ENCODE measurements around the gene CAPN12.

The CAPN12 gene

GRCh38 chr19:38739440-38740256, 4.6 kb downstream of the CAPN12 start:
- DNase-seq (peak; percentile 40), ATAC-seq (no peak)

DNA sequence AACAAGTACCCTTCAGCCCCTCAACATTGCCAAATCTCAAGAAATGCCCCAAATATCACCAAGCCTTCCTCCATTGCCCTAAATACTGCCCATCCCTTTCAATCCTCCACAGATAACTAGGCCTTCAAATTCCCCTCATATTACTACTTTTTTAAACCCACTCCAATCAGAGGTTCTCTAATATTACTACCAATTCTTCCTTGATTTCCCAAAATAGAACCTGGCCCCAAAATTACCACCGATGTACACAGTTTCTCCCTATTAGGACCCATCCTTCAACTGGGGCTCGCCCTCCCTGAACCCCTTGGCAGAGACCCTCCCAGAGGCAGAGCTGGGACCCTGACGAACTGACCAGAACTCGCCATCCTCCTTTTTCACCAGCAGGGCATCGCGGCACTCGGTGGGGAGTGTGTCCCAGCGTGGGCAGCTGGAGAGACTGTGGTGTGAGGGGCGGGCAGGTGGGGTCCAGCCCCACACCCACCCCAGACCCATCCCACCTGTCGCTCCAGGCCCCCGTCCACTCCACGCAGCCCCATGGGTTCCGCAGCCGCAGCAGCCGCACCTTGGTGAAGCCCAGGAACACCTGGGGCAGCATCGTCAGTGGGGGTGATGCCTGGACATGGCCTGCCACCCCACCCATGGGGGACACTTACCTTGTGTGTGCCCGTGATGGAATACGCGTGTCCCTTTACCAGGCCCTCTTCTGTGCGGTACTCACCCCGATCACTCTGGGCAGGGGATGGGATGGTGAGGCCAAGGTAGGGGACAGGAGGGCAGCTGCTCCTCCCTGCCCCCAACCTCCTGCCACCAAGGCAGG, 6.1 kb downstream of the CAPN12 start:
- DNase-seq (no peak), ATAC-seq (no peak)

GRCh38 chr19:38737281-38737865, 6.9 kb downstream of the CAPN12 start:
- DNase-seq, result no peak
- ATAC-seq, result no peak

GRCh38 chr19:38736413-38737280, 7.6 kb downstream of the CAPN12 start:
- DNase-seq (peak; percentile 82), ATAC-seq (no peak)

DNA sequence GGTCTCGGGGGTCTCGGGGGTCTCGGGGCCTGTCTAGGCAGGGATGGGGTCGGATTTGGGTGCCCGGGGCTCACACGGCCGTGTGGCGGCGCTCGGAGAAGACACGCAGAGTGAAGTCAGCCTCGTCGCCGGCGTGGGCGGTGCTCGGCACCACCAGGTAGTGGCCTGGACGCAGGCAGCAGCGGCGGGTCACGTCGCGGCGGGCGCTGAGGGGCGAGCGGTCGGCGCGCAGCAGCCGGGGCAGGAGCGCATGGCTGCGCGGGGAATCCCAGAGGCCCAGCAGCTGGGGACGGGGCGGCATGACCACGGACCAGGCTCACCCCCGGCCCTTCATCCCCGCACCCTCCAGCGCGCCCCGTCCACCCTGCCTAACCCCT, 8.2 kb downstream of the CAPN12 start:
- ATAC-seq, result no peak

GRCh38 chr19:38735257-38735686, 9.0 kb downstream of the CAPN12 start:
- no peak for ATAC-seq
- DNase-seq, result peak; percentile 34

More for the DNA sequence above, 8.2 kb downstream of the CAPN12 start:
- peak; percentile 68 for DNase-seq

DNA sequence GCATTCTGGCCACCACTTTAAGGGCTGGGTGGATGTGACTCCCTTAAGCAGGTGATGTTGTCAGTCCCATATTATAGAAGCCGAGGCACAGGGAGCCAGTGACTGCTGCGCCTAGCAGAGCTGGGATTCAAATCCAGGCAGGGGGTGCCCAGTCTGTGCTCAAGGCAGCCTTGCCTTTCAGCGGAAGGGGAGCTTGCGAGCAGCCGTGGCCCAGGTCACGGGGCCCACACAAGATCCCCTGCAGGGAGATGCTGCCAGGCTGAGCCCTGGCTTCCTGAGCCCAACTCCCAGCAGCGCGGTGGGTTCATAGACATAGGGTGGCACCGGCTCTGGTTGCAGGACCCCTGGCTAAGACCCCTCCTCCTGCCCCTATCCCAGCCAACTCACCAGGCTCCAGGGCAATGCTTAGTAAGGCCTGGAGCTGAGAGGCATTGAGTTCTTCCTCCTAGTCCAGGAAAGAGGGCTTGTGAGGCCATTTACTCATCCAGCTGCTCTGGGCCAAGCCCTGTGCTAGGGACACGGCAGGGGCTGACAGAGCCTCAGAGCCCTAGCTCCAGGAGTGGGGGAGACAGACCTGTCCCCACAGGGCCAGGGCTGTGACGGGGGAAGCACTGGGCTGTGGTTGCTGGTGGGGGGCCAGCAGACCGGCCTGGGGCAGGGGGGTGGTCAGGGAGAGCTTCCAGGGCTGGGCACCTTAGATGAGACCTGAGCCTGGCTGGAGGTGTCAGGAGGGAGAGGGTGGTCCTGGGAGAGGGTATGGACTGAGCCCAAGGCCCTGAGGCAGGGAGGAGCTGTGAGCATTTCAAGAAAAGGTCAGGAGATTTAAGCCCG, 9.6 kb downstream of the CAPN12 start:
- peak; percentile 15 for ATAC-seq
- peak; percentile 42 for DNase-seq

DNA sequence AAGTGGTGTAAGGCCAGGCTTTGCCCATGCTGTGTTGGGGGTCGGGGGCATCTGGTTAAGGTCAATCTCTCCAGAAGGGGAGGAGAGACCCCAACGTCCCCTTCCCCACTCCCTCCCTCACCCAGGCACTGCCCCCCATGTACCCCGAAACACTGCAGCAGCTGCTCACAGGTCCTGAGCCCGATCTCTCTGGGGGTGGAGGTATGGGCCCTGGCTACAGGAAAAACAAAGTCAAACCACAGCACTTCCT, 10.2 kb downstream of the CAPN12 start:
- no peak for DNase-seq
- ATAC-seq, result no peak

GRCh38 chr19:38733493-38734175, 10.6 kb downstream of the CAPN12 start:
- ATAC-seq (no peak), DNase-seq (no peak)

DNA sequence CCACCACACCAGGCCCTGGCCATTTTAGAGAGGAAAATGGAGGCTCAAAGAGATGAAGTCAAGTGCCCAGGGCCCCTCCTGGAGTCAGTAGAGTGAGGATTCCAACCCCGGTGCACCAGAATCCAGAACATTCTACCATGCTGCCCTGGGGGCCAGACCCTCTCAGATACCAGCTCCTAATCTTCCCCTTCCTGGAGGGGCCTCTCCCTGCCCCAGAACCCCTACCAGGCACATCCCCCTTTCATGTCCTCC, 11.1 kb downstream of the CAPN12 start:
- DNase-seq (no peak), ATAC-seq (no peak)

- ATAC-seq (no peak), DNase-seq (no peak)
Measured at GRCh38 chr19:38731654-38732301, 12.5 kb downstream of the CAPN12 start.

DNA sequence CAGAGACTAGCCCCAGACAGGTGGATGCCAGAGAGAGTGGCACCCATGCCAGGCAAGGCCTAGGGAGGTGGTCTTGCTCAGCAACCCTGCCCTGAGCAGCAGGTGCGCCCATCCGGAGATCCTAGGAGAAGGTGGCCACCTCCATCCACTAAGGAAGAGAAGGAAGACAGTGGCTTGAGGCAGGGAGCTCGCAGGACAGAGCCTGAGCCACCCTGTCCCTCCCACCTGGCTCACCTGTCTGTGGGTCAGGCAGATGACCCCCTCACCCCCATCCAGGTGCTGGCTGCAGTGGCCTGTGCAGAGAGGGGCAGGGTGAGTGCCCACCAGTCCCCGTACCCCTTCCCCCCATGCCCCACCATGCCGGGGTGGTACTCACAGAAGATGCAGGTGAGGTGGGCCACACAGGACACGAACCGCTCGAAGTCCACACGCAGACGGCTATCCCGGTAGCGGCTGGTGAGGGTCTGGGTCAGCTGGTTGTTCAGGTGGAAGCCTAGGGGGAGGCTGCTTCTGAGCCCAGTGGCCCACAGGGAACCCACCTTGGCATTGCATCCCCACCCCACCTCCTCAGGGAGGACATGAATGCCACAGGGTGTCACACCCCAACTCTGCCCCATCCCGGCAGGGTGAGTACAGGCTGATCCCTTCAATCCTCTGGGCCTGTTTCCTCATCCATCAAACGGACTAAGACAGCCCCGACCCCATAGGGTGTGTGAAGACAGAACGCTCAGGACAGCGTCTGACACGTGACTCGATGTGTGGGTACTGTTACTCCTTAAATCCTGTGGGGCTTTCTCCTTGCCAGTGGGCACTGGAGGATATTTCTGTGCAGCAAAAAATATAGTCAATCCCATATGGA, 13.3 kb downstream of the CAPN12 start:
- ATAC-seq, result no peak

DNA sequence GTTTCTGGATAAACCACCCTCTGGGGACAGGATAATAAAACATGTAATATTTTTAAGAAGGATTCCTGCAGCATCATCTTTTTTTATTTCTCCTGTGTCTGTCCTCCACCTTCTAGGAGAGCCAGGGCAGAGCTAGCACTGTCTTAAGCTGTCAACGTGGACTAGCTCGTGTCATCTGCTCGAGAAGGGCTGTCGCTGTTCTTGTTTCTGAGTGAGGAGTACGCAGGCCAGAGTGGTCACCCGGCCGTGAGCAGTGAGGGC, 13.9 kb downstream of the CAPN12 start:
- DNase-seq, result no peak
- no peak for ATAC-seq

More for the DNA sequence above, 13.3 kb downstream of the CAPN12 start:
- no peak for DNase-seq

GRCh38 chr19:38729653-38730469, 14.4 kb downstream of the CAPN12 start:
- DNase-seq (peak; percentile 90), ATAC-seq (peak; percentile 68)

DNA sequence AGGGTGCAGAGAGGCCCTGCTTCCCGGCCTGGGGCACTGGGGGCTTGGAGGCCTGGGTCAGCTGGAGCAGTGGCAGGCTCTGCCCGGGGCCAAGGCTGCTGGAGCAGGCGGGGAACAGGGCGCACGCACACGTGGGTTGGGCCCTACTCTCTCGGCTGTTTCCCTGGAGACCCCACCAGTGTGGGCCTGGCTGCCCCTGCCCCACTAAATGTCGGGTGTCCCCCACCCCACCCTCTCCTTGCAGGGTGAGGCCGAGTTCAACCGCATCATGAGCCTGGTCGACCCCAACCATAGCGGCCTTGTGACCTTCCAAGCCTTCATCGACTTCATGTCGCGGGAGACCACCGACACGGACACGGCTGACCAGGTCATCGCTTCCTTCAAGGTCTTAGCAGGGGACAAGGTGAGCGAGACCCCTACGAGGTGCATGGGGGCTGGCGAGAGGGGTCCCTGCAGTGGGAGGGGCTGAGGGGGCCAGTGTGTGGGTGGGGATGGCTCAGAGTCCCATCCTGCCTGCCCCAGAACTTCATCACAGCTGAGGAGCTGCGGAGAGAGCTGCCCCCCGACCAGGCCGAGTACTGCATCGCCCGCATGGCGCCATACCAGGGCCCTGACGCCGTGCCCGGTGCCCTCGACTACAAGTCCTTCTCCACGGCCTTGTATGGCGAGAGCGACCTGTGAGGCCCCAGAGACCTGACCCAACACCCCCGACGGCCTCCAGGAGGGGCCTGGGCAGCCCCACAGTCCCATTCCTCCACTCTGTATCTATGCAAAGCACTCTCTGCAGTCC, 15.3 kb downstream of the CAPN12 start:
- ATAC-seq (no peak), DNase-seq (no peak)

GRCh38 chr19:38727868-38728660, 16.2 kb downstream of the CAPN12 start:
- no peak for ATAC-seq
- DNase-seq, result no peak

- ATAC-seq (no peak), DNase-seq (no peak)
Measured at GRCh38 chr19:38727306-38727867, 16.9 kb downstream of the CAPN12 start.

Data from stimulated activated naive CD8-positive, alpha-beta T cell treated with anti-CD3 and anti-CD28 coated beads, Interleukin-15, Interleukin-2, amounts not matched to agents 100 U/mL and 50 U/mL, for 24 hours (primary cell).